Cardiac fibroblast (primary cell): Measurements from ENCODE around the gene C3orf62.
A peak's percentile ranks its signal among the peaks of the same experiment; 100 is the strongest.

Source experiments
- DNase-seq, 2 donors: peaks; one replicate each; pipeline versions ENCODE4 v3.0.0 to v3.0.0-alpha.2; 2010; ENCODE audit warnings: low read depth in 2 of 2
- H3K4me3 ChIP-seq, 2 donors: replicated peaks in 1 of 2; 1 replicate in 1 of 2; 2 replicates in 1 of 2; pipeline ENCODE4 v1.5.1; 2011; ENCODE audit warnings: low read depth in 2 of 2, low read length in 2 of 2, mild to moderate bottlenecking in 2 of 2, moderate library complexity in 1 of 2
- CTCF ChIP-seq: IDR thresholded peaks from one replicate; pipeline ENCODE4 v1.5.1; 2011; ENCODE audit warnings: low read depth, mild to moderate bottlenecking, low read length, inconsistent platforms

The C3orf62 gene

DNA sequence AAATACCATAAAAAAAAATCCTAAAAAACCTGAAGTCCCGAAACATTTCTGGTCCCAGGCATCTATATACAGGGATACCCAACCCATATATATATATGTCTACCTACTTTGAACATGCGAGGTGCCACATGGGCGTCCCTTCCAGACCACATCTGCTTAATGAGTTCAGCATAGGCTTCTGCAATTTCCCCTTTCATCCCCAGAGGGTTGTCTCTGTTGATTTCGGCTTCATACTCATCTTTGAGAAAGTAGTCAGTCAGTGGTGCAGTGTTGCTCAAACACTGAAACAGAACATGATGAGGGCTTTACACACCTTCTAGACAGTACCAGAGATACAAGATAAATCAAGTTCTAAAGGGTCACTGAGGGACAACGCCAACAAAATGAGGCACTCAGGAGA lies 28.6 kb upstream of the C3orf62 start:
- no peak for TF ChIP-seq CTCF
- no peak for DNase-seq
- H3K4me3 ChIP-seq: no peak overlapping the region

DNA sequence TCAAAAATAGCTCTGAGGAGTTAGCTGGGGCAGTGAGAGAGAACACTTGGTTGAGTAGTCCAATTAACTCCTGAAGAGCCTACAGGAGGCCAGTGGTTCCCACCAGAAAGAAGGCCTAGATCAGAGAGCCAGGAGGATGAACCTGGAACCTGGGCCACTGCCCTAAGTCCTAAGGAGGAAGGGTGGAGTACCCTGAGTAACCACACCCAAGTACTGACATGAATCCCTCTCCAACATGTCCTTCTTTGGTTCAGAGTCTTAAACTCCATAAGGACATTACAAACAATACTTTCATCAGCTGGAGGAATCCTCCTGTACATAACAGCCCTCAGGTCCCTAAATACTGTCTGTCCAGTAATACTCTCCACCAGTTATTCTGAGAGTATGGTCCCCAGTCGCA lies 25.6 kb upstream of the C3orf62 start:
- DNase-seq: no peak
- no peak overlapping the region for H3K4me3 ChIP-seq
- no peak for TF ChIP-seq CTCF

DNA sequence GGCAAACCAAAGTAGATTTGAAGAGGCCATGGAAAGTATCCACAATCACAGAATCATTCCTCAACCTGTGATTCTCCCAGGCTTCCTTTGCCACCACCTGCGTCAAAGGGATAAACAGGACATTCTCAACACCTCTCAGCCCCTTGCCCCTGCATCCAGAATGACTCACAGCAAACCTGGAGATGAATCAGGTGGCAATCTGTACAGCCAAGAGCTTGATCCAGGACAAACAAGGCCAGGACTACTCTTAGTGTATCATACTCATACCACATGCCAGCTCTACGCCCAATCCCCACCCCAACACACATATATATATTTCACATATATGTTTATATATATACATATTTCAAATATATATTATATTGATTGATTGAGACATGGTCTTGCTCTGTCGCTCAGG lies 23.6 kb upstream of the C3orf62 start:
- DNase-seq: no peak
- H3K4me3 ChIP-seq: no peak overlapping the region
- TF ChIP-seq CTCF: no peak

GRCh38 chr3:49298511-49298910 lies 21.5 kb upstream of the C3orf62 start:
- no peak for TF ChIP-seq CTCF
- no peak for DNase-seq
- no peak overlapping the region for H3K4me3 ChIP-seq

DNA sequence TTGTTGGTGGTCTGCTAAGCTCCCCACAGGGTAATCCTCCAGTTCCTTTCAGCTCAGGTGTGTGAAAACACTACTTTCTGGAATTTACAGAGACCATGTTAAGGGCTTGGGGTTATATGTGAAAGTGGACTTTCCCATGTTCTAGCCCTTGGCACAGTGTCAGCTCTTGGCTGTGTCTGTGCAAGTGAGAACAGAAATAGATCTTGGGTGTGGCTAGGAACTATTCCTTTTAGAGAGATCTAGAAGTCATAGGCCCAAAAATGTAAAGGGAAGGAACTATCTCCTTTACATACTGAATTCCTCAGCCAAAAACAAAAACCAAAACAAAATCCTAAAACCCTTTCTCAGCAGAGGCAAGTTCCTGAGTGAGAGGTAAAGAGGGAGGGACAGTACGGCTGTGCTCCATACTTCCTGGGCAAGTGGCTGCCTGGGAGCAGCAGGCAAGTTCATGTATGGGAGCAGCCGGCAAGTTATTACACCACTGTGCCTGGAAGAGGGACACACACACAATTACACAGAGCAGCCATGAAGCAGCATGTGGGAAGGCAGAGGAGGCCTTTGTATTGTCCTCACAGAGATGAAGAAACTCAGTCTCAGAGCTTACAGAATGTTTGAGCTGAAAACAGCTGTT lies 19.9 kb upstream of the C3orf62 start:
- DNase-seq: peak; percentile 57 to 65
- no peak for TF ChIP-seq CTCF
- no peak overlapping the region for H3K4me3 ChIP-seq

- TF ChIP-seq CTCF: peak; percentile 69
- peak; percentile 50 to 65 for DNase-seq
- no peak overlapping the region for H3K4me3 ChIP-seq
Observed at GRCh38 chr3:49295489-49296058, 18.5 kb upstream of the C3orf62 start.

- TF ChIP-seq CTCF: no peak
- no peak for DNase-seq
- no peak overlapping the region for H3K4me3 ChIP-seq
Observed at GRCh38 chr3:49294343-49294742, 17.3 kb upstream of the C3orf62 start.
